Islet of Langerhans (tissue), 1 donor: Measurements from ENCODE around the gene PAFAH1B2.

Experiments
- FAIRE-seq: peaks from one replicate; lab custom pipeline; 2011; peaks lifted over from hg19 to GRCh38; lab: Jason Lieb, UNC

Gene PAFAH1B2

DNA sequence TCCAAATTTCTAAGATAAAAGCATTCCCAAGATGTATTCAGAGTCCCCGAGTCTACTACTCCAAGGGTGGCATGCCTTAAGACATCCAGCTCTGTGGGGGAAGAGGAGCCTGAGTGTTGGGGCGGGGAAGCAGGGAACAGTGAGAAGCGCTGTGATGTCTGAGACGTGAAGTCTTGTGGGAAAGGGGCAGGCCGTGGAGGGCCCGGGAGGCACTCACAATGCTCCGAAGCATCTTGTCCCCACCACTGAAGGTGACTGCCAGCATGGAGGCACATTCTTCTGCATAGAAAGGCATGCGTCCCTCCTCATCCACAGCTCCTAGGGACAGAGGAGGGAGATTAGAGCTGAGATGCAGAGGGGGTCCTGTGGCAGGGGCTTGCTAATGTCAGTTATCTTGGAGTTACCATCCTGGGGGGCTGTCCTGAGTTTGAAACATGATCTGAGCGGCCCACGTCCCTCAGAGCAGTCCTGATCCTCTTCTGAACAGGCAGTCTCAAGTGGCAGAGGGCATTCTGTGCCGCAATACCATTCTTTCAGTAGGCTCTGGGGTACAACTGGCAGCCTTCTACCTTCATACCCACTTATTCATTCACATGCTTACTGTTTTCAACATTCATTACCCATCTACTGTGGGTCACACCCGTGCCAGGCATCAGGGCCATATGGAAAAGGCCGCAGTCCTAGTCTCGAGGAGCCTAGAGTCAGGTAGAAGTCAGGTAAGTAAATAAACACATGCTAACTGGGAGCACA lies 79.1 kb downstream of the PAFAH1B2 start:
- no peak for FAIRE-seq

GRCh38 chr11:117223741-117224689 lies 79.9 kb downstream of the PAFAH1B2 start:
- FAIRE-seq: no peak

GRCh38 chr11:117225553-117226170 lies 81.6 kb downstream of the PAFAH1B2 start:
- FAIRE-seq: no peak
